PC-9 (cell line): Measurements from ENCODE around the gene CCDC106.

Source experiments
- EZH2 ChIP-seq: fragments of 200-600 bp; sonication (generic); IDR thresholded peaks from 2 replicates; pipeline ENCODE4 v1.8.0; 2017; ENCODE audit warnings: antibody characterized with exemption, low read depth
- TF ChIP-seq, protein P1 (sequence below): fragments of 200-600 bp; sonication (generic); conservative IDR thresholded peaks from 2 replicates; pipeline ENCODE4 v1.6.1; 2017; ENCODE audit warnings: mixed run types, antibody characterized with exemption, mild to moderate bottlenecking, moderate library complexity

DNA sequence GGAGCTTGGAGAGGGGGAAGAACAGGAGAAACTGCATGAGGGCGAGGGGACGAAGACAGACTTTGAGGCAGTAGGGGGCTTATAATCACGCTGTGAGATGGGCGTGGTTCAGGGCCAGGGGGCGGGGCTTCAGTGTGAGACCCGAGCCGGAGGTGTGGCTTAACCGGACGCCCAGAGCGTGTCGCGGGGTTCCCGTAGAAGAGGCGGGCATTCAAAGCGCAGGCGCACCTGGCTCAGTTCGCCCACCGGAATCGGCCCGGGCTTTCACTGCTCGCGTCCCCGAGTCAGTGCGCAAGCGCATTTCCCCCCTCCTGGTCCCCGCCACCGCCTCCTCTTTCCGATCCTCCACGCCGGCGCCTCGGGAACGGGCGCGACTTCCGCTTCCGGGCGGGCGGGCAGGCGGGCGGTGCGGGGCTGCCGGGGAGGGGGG, 42.8 kb upstream of the CCDC106 start:
- TF ChIP-seq, protein P1, sequence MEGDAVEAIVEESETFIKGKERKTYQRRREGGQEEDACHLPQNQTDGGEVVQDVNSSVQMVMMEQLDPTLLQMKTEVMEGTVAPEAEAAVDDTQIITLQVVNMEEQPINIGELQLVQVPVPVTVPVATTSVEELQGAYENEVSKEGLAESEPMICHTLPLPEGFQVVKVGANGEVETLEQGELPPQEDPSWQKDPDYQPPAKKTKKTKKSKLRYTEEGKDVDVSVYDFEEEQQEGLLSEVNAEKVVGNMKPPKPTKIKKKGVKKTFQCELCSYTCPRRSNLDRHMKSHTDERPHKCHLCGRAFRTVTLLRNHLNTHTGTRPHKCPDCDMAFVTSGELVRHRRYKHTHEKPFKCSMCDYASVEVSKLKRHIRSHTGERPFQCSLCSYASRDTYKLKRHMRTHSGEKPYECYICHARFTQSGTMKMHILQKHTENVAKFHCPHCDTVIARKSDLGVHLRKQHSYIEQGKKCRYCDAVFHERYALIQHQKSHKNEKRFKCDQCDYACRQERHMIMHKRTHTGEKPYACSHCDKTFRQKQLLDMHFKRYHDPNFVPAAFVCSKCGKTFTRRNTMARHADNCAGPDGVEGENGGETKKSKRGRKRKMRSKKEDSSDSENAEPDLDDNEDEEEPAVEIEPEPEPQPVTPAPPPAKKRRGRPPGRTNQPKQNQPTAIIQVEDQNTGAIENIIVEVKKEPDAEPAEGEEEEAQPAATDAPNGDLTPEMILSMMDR = no peak
- TF ChIP-seq EZH2 = no peak
